Keratinocyte (primary cell): ENCODE measurements around the gene SLC9A6. TPM values are rescaled to one million over a fixed set of nuclear protein-coding genes. Genes with fewer than 3 reads are reported as not detected.

Source experiments
- DNase-seq: peaks from one replicate; pipeline ENCODE4 v3.0.0-alpha.2; 2011; ENCODE audit warnings: low read depth, missing footprints, low spot score
- FAIRE-seq: peaks from 2 replicates; lab custom pipeline; 2011; peaks lifted over from hg19 to GRCh38; lab: Jason Lieb, UNC
- H2AFZ ChIP-seq: 2 replicates; pipeline ENCODE4 v1.6.0; 2012; ENCODE audit warnings: low read length, control low read depth, inconsistent platforms; ENCODE audit not compliant: control insufficient read depth
- H3K27ac ChIP-seq: 2 replicates; pipeline ENCODE4 v1.5.1; 2011; ENCODE audit warnings: low read length; ENCODE audit not compliant: control insufficient read depth, insufficient read depth
- H3K27me3 ChIP-seq: 3 replicates; pipeline ENCODE4 v1.6.0; 2011; ENCODE audit warnings: low read length; ENCODE audit not compliant: control insufficient read depth, insufficient read depth; ENCODE audit errors: extremely low read depth
- H3K36me3 ChIP-seq, 2 experiments: 2 replicates in 1 of 2; 3 replicates in 1 of 2; pipeline ENCODE4 v1.5.1; 2011; ENCODE audit warnings: low read length in 2 of 2, mild to moderate bottlenecking in 1 of 2; ENCODE audit not compliant: control insufficient read depth in 2 of 2, insufficient read depth in 2 of 2; ENCODE audit errors: extremely low read depth in 1 of 2
- H3K4me1 ChIP-seq: 3 replicates; pipeline ENCODE4 v1.5.1; 2011; ENCODE audit warnings: low read length; ENCODE audit not compliant: control insufficient read depth, insufficient read depth; ENCODE audit errors: extremely low read depth
- H3K4me2 ChIP-seq: 3 replicates; pipeline ENCODE4 v1.6.0; 2011; ENCODE audit warnings: low read depth, low read length; ENCODE audit not compliant: control insufficient read depth, insufficient read depth; ENCODE audit errors: extremely low read depth
- H3K4me3 ChIP-seq, 3 experiments: fragments of 200-600 bp in 1 of 3; sonication (generic) in 1 of 3; 2 replicates in 2 of 3; 3 replicates in 1 of 3; pipeline ENCODE4 v1.5.1; 2011 to 2016; ENCODE audit warnings: low read length in 3 of 3, mild to moderate bottlenecking in 3 of 3, control low read depth in 2 of 3, inconsistent platforms in 1 of 3, low read depth in 1 of 3, mixed read lengths in 1 of 3, mixed run types in 1 of 3, moderate library complexity in 1 of 3; ENCODE audit not compliant: control insufficient read depth in 2 of 3, insufficient read depth in 2 of 3; ENCODE audit errors: extremely low read depth in 1 of 3
- H3K79me2 ChIP-seq: 2 replicates; pipeline ENCODE4 v1.6.0; 2012; ENCODE audit warnings: low read length; ENCODE audit not compliant: control insufficient read depth, insufficient read depth
- H3K9ac ChIP-seq: 3 replicates; pipeline ENCODE4 v1.6.0; 2011; ENCODE audit warnings: low read length; ENCODE audit not compliant: control insufficient read depth, insufficient read depth; ENCODE audit errors: extremely low read depth
- H3K9me1 ChIP-seq: 3 replicates; pipeline ENCODE4 v1.6.0; 2011; ENCODE audit warnings: low read length; ENCODE audit not compliant: control insufficient read depth, insufficient read depth; ENCODE audit errors: extremely low read depth
- H3K9me3 ChIP-seq: 2 replicates; pipeline ENCODE4 v1.5.1; 2012; ENCODE audit warnings: low read depth, low read length; ENCODE audit not compliant: control insufficient read depth
- H4K20me1 ChIP-seq: 3 replicates; pipeline ENCODE4 v1.6.0; 2011; ENCODE audit warnings: low read length; ENCODE audit not compliant: control insufficient read depth, insufficient read depth; ENCODE audit errors: extremely low read depth
- EZH2 ChIP-seq: IDR thresholded peaks from one replicate; pipeline ENCODE4 v1.6.1; 2012; ENCODE audit warnings: inconsistent platforms, mild to moderate bottlenecking, low read length, moderate library complexity
- dilution Hi-C: fragments of 300-500 bp; cut with MboI; formaldehyde crosslinking; loops from one replicate; pipeline ENCODE4 v1.7.0; 2020; ENCODE audit warnings: low sequenced_read_pairs; ENCODE audit not compliant: extremely low pct_ligation_motif_present
- polyA plus RNA-seq, 5 experiments: library from polyadenylated mRNA; depleted of rRNA in 3 of 5; stranded (reverse) in 3 of 5; stranded (forward) in 1 of 5; unstranded in 1 of 5; fragments of >200 nt; gene quantifications; 1 replicate in 1 of 5; 2 replicates in 3 of 5; 3 replicates in 1 of 5; pipeline versions ENCODE4 v1.2.1 to v1.2.3, GENCODE V29; 2011 to 2012; ENCODE audit warnings: missing spikeins in 2 of 5, low read depth in 1 of 5, low replicate concordance in 1 of 5
- TF ChIP-seq, protein P1 (sequence below), 3 experiments: IDR thresholded peaks in 1 of 3; conservative IDR thresholded peaks in 1 of 3; optimal IDR thresholded peaks in 1 of 3; 2 replicates in 2 of 3; 3 replicates in 1 of 3; pipeline versions ENCODE3 to v1.5.1; 2011; ENCODE audit warnings: low read length in 3 of 3, mild to moderate bottlenecking in 3 of 3, moderate library complexity in 2 of 3, control low read depth in 1 of 3, inconsistent platforms in 1 of 3; ENCODE audit not compliant: insufficient read depth in 2 of 3; ENCODE audit errors: extremely low read depth in 1 of 3

Gene SLC9A6
- polyA plus RNA-seq, 1 donor (not counting 4 experiments of a cell fraction or from before 2014, with no cell fraction given): 17.4 TPM

DNA sequence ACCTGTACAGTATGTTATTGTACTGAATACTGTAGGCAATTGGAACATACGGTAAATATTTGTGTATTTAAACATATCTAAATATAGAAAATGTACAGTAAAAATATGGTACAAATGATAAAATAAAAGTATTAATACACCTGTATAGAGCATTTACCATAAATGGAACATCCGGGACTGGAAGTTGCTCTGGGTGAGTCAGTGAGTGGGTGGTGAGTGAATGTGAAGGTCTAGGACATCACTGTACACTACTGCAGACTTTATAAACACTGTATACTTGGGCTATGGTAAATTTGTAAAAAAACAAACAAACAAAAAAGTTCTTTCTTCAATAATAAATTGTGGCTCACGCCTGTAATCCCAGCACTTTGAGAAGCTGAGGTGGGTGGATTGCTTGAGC, 109.7 kb downstream of the SLC9A6 start:
- no peaks in the 10 kb centered on the region for H3K36me3 ChIP-seq
- no peaks in the 10 kb centered on the region for H3K27me3 ChIP-seq
- H3K27ac ChIP-seq: no peak overlapping the region
- no peaks in the 10 kb centered on the region for H3K4me1 ChIP-seq
- no peaks in the 10 kb centered on the region for H4K20me1 ChIP-seq
- H3K9me1 ChIP-seq: no peaks in the 10 kb centered on the region
- dilution Hi-C loops: no loop called here
- no peak overlapping the region for H3K4me2 ChIP-seq
- no peak overlapping the region for H3K4me3 ChIP-seq
- no peak for DNase-seq
- no peak overlapping the region for H2AFZ ChIP-seq
- no peaks in the 10 kb centered on the region for H3K9me3 ChIP-seq
- TF ChIP-seq, protein P1, sequence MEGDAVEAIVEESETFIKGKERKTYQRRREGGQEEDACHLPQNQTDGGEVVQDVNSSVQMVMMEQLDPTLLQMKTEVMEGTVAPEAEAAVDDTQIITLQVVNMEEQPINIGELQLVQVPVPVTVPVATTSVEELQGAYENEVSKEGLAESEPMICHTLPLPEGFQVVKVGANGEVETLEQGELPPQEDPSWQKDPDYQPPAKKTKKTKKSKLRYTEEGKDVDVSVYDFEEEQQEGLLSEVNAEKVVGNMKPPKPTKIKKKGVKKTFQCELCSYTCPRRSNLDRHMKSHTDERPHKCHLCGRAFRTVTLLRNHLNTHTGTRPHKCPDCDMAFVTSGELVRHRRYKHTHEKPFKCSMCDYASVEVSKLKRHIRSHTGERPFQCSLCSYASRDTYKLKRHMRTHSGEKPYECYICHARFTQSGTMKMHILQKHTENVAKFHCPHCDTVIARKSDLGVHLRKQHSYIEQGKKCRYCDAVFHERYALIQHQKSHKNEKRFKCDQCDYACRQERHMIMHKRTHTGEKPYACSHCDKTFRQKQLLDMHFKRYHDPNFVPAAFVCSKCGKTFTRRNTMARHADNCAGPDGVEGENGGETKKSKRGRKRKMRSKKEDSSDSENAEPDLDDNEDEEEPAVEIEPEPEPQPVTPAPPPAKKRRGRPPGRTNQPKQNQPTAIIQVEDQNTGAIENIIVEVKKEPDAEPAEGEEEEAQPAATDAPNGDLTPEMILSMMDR (optimal IDR thresholded peaks at IDR 0.05 in 1 of 3, IDR thresholded peaks at IDR 0.05 in 1 of 3, conservative IDR thresholded peaks at IDR 0.05 in 1 of 3; ENCODE audit: extremely low read depth in 1 of 3, insufficient read depth in 2 of 3, low read length in 3 of 3): no peak
- no peak for TF ChIP-seq EZH2
- FAIRE-seq: no peak
- no peaks in the 10 kb centered on the region for H3K79me2 ChIP-seq
- no peak overlapping the region for H3K9ac ChIP-seq

Other genes with a start within 250 kb of the SLC9A6 start
- gene CT45A3, start 217.2 kb upstream of the SLC9A6 start, polyA plus RNA-seq: not detected in 3 replicates
- not detected in 3 replicates for gene CT45A5, start 199.9 kb upstream of the SLC9A6 start, polyA plus RNA-seq
- gene CT45A6, start 182.6 kb upstream of the SLC9A6 start, polyA plus RNA-seq: not detected in 3 replicates
- gene CT45A2, start 165.4 kb upstream of the SLC9A6 start, polyA plus RNA-seq: not detected in 3 replicates
- not detected in 3 replicates for gene CT45A7, start 148.2 kb upstream of the SLC9A6 start, polyA plus RNA-seq
- gene CT45A8, start 130.9 kb upstream of the SLC9A6 start, polyA plus RNA-seq: not detected in 3 replicates
- not detected in 3 replicates for gene CT45A9, start 113.6 kb upstream of the SLC9A6 start, polyA plus RNA-seq
- gene CT45A10, start 92.0 kb upstream of the SLC9A6 start, polyA plus RNA-seq: not detected in 3 replicates
- gene SAGE1, start 91.7 kb upstream of the SLC9A6 start, polyA plus RNA-seq: not detected in 3 replicates
- gene MMGT1, start 11.4 kb upstream of the SLC9A6 start, polyA plus RNA-seq: 10.4 to 19.8 TPM (median 14.8 TPM) in 3 replicates
- 121 to 226 TPM (median 203 TPM) in 3 replicates for gene FHL1, start 162.1 kb downstream of the SLC9A6 start, polyA plus RNA-seq